Stimulated activated CD4-positive, alpha-beta T cell treated with anti-CD3 and anti-CD28 coated beads, Interleukin-2, amount 100 ng/mL, for 48 hours (primary cell): ENCODE measurements around the gene EHMT1.

Experiments
- DNase-seq, 2 donors: peaks; one replicate each; pipeline ENCODE4 v3.0.0-alpha.2; 2020

EHMT1 gene

DNA sequence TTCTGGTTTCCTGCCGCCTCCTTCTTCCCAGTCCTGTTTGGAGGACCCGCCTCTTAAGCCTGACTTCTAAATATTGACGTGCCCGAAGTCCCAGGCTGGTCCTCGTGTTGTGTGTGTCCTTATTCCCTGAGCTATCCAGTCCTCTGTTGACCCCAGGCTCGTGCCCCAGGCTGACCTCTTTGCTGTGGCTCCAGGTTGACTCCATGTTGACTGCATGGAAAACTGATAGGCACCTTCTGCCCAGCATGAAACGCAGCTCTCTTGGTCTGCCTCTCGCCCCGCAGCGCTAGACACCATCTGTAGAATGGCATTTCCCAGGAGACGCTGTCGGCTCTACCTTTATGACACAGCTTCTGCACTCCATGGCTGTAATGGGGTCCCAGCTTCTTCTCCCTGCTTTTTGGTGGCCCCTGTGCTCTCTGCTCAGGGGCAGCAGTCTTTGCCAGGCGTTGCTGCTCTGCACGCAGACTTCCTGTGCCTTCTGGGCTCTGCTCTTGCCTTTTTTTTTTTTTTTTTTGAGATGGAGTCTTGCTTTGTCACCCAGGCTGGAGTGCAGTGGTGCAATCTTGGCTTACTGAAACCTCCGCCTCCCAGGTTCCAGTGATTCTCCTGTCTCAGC, 28.4 kb downstream of the EHMT1 start:
- no peak for DNase-seq

DNA sequence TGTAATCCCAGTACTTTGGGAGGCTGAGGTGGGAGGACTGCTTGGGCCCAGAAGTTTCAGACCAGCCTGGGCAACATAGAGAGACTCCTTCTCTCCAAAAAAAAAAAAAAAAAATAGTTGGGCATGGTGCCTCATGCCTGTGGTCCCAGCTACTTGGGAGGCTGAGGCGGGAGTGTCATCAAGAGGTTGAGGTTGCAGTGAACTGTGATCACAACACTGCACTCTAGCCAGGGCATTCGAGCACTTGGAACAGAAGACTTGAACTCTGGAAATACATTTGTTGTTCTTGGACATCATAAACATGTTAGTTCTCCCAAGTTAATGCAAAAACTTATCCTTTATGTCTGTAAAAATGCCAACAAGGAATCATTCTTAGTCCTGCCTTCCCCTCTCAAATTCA, 29.6 kb downstream of the EHMT1 start:
- DNase-seq = no peak

DNA sequence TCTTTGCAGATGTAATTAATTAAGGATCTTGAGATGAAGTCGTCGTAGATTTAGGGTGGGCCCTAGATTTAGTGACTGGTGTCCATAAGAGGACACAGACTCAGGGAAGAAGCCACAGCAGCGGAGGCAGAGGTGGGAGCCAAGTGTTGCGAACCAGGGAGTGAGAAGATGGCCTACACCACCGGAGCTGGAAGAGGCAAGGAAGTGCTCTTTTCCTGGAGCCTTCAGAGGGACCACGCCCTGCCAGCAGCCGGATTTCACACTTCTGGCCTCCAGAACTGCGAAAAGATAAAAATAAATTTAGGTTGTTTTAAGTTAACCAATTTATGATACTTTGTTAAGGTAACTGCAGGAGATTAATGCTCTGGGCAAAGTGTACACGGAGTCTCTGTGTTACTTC, 30.7 kb downstream of the EHMT1 start:
- DNase-seq = no peak

DNA sequence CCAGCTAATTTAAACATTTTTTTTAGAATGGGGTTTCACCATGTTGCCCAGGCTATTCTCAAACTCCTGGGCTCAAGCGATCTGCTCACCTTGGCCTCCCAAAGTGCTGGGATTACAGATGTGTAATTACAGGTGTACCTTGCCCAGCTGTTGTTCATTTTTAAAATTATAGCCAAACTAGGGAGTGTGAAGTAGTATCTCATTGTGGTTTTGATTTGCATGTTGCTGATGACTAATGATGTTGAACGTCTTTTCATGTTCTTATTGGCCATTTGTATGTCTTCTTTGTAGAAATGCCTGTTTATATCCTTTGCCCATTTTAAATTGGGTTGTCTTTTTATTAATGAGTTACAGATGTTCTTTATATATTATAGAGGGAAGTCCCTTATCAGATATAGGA, 31.5 kb downstream of the EHMT1 start:
- no peak for DNase-seq

DNA sequence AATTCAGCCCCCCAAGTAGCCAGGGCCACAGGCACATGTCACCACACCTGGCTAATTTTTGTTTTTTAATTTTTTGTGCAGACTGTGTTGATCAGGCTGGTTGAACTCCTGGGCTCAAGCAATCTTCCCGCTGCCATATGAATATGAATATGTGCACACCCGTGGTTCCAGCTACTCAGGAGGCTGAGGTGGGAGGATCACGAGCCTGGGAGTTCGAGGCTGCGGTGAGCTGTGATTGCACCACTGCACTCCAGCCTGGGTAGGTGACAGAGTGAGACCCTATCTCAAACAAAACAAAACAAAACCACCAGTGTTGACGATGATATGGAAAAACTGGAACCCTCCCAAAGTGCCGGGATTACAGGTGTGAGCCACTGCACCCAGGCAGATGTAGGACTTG, 32.0 kb downstream of the EHMT1 start:
- no peak for DNase-seq

DNA sequence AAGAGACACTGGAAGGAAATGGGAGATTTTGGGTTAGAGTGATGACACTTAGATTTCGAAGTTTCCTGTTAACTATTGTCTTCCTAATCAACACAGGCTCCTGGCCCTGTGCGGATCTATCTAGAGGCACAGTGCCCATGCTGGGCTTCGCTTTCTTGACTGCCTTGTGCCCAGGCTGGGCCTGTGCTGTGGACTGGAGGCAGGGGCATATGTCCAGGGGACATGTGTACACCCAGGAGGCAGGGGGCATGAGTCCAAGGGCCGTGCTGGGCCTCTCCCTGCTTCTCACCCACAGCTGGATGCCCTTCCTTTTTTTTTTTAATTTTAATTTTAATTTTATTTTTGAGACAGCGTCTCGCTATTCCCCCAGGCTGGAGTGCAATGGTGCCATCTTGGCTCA, 37.6 kb downstream of the EHMT1 start:
- DNase-seq = no peak

DNA sequence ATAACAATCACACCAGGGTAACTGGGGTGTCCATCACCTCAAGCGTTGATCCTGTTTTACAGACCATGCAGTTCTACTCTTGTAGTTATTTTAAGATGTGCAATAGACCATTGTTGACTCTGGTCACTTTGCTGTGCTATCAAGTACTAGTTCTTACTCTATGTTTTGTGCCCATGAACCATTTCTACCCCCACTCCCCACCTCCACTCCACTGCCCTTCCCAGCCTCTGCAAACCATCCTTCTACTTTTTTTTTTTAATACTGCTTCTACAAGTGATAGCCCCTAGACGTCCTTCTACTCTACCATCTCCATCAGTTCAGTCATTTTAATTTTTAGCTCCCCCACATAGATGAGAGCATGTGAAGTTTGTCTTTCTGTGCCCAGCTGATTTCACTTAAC, 38.8 kb downstream of the EHMT1 start:
- DNase-seq = no peak

DNA sequence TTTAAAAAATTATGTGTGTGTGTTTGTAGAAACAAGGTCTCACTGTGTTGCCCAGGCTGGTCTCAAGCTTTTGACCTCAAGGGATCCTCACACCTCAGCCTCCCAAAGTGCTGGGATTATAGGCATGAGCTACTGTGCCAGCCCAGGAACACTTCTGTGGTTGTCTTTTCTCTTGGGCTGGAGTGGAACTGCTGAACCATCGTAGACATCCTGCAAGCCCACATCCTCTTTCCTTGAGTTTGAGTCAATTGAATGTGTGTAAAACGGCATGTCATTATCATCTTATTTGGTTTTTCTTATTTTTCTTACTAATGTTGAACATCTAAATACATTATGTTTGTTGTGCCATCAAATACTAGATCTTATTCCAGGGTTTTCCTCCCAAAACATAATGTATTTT, 40.0 kb downstream of the EHMT1 start:
- DNase-seq = no peak

DNA sequence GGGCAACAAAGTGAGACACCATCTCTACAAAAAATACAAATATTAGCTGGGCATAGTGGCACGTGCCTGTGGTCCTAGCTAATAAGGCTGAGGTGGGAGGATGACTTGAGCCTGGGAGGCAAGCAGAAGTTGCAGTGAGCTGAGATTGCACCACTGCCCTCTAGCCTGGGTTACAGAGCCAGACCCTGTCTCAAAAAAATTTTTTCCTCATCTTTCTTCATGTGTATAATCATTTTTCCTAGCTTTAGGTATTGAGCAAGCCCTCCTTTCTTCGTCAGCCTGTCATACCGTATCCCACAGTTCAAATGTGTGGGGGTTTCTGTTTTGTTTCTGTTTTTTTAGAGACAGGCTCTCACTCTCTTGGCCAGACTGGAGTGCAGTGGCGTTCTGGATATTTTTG, 41.3 kb downstream of the EHMT1 start:
- no peak for DNase-seq

DNA sequence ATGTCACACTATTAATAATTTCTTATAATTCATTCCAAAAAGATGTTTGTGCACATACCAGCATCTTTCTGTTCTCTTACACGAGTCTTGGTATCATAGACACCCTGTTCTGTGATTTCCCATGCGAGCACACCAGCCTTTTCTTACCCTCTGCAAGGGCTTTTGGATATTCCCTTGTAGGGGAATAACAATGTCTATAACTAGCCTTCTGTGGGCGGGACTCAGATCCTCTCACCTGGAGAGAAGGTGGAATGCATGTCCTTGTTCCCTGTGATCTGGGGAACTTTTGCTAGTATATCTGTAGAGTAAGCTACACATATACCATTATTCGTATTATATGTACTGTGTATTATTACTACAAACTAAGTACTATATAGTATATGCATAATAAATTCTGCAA, 44.8 kb downstream of the EHMT1 start:
- no peak for DNase-seq

DNA sequence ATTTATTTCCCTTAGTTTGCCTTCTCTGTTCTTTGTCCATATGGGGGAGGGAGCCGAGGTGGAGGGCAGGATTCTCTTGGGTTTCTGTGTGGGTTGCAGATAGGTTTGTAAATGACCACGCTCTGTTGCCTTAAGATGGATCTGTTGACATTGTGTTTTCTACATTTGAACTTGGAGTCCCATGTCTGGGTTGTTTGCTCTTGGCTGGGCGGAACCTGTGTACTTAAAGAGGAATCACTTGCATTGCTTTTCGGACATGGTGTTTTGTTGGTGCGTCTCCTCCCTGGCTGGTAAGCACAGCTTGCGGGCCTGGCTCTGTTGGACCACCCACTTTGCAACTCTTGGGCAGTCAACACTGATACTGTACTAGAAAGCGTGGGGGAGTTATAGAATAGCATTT, 45.9 kb downstream of the EHMT1 start:
- no peak for DNase-seq

DNA sequence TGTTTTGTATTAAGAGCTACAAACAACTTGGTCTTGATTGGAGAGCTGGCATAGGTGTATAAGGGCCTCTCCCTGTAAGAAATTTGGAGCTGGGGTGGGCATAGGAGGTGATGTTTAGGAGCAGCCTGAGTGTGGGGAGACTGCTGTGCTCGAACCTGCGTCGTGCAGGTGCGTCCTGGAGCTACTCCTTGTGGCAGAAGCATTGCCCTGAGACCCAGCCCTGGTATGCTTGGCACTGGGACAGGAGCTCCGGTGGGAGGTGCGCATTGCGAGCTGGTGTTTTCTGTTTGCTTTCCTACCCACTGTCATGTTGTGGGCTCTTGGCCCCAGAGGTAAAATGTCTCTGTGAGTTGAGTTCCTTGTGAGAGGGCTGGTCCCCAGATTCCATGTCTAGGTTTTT, 46.4 kb downstream of the EHMT1 start:
- no peak for DNase-seq

DNA sequence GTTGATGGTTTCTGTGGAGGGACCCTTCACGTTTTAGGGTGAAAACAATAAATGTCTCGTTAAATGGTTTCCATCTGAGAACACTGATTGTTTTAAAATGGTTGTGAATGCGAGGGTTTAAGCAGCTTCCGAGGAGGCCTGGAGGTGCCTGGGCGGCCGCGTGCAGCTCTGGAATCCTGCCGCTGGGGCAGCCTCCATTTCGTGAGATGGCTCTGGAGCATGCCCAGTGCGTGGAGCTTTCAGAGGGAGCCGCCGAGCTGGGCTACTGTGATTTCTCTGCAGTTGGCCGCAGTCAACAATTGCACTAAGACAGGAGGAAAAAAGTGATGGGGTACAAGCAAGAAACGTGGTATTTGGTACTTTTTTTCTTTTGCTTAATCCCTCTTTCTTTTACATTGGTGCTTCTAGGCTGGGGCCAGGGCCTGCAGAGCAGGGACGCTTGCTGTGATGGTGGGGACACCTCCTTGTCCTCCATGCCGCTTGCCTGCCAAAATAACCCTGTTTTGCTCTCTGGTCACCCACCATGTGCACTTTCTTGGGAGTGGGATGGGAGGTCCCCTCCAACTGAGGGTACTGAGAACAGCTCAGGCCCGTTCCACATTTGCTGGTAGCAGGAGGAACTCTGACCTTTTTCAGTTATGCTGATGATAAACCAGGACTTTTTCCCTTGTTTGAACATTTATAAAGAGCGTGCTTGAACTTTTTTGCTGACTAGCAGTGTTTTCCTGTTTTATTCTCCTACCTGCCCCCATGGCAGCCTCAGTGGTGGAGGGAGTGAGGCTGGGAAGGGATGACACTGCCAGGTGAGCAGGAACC, 47.1 kb downstream of the EHMT1 start:
- DNase-seq = no peak

DNA sequence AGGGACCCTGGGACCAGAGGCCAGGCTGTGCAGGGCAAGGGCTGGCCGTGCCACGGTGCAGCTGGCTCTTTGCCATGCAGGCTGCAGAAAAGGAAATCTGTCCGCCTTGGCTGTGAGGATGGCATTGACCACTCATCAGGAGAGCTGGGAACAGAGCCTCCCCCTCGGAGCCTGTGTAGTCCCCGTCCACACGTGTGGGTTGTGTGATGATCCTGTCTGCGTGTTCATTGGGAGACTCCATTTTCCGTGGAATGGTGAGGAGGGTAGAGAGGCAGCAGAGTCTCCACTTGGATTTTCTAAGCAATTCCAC, 47.7 kb downstream of the EHMT1 start:
- DNase-seq = no peak

DNA sequence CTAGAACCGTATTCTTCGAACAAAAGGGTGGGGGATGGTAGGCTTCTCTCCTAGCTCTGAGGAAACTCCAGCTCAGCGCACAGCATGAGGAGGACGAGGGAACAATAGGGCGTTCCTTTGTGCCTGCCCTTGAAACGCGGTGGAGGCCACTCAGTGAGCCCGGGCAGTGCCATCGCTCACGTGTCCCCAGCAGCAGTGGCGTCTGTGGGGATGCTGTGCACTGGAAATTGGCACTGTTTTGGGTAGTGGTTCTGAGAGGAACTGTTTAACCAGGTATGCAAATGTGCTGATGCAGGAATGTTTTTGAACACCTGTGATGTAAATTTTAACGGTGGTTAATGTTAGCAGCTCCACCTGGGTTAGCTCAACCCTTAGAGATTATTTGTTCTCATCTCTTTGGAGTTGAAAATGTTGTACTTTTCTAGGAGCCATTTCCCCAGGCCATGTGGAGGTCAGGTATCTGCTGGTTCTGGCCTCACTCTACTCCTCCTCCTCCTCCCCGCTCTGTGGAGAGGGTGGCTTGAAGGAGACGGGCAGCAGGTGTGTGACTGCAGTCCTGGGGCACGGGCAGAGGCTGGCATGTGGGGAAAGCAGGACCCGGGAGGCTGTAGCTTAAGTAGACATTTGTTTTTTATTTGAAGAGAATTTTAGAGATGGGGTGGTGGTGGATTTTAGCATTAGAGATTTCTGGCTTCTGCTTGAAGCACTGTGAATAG, 48.3 kb downstream of the EHMT1 start:
- DNase-seq = no peak

DNA sequence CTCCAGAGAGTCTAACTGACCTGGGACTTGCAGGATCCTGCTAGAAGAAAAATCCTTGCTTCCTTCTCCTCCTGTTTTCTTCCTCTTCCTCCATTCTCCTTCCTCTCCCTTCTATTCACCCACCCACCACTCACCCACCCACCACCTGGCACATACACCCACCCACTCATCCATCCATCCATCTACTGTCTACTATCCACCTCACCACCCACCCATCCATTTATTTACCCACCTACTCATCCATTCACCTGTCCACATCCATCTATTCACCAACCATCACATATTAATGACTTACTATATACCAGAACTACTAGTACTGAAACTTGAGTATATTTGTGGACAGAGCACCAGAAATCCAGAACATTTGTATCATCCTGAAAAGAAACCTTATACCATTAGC, 49.4 kb downstream of the EHMT1 start:
- DNase-seq = no peak

DNA sequence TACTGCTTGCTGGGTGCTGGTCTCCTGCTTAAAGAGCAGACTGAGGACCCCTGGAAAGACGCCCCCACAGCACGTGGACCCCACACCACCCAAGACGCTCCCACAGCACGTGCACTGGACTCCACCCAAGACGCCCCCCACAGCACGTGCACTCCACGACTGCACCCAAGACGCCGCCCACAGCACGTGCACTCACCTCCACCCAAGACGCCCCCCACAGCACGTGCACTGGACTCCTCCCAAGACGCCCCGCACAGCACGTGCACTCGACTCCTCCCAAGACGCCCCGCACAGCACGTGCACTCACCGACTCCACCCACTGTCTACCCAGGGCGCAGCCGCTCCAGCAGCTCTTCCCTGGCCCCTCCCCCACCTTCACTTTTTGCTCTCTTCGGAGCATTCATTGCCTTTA, 50.5 kb downstream of the EHMT1 start:
- DNase-seq = no peak

DNA sequence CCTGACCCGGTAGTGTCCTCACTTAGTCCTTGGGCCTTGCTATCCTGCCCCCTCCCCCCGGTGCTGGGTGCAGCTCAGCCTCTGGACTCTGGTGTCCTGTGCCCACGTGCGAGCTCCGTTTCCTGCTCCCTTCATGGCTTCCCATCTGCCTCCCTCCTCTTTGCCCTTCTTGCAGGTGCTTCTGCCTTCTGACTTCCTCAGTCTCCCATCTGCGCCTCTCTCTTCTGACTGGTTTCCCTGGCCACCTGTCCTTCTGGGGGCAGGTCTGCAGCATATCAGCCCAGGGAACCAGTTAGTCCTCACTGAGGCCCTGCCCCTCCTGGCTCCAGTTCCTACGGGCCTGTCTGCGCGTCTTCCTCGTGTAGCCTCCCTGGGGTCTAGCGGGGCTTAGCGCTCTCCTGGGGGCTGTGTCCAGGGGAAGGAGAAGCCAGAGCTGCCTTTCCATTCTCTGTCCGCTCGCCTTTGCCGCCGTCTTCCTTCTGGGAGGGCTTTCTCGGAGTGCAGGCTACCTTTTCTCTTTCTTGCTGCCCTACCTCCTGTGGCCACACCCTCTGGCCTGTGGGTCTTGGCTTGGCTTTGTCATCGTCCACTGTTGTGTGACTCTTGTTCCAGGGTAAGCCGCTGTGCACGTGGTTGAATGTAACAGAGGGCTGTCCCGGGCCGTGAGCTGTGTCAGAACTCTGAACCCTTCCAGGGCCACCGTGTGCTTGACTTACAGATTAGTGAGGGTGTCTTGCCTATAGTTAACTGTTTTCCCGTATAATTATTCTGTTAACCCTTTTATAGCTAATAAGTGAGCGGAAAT, 51.8 kb downstream of the EHMT1 start:
- DNase-seq = no peak

DNA sequence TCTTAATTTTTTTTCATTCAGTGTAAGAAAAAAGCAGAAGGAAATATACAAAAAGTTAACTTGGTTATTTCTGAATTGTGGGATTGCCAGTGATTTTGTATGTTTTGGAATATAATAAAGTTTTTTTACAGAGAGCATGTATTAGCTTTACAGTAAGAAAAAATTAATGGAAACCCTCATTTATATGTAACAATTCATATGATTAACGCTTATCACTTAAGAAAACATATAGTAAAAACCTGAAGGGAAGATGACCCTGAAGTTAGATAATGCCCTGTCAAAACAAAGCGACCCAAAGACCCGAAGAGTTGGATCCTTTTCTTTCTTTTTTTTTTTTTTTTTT, 52.4 kb downstream of the EHMT1 start:
- DNase-seq = no peak

DNA sequence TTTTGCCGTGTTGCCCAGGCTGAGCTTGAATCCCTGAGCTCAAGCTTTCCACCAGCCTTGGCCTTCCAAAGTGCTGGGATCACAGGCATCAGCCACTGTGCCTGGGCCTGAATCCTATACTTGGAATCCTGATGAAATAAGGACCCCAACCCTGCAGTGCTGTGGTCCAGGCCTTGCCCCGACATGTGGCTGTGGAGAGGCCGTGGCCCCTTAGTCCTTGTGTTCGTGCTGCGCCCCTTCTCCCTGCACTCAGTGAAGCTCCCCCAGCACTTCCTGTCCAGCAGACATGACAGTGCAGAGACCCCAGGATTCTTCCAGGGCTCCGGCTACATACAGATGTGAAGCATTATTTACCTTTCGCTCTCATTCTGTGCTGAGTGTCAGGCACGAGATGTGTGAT, 52.9 kb downstream of the EHMT1 start:
- DNase-seq = no peak

DNA sequence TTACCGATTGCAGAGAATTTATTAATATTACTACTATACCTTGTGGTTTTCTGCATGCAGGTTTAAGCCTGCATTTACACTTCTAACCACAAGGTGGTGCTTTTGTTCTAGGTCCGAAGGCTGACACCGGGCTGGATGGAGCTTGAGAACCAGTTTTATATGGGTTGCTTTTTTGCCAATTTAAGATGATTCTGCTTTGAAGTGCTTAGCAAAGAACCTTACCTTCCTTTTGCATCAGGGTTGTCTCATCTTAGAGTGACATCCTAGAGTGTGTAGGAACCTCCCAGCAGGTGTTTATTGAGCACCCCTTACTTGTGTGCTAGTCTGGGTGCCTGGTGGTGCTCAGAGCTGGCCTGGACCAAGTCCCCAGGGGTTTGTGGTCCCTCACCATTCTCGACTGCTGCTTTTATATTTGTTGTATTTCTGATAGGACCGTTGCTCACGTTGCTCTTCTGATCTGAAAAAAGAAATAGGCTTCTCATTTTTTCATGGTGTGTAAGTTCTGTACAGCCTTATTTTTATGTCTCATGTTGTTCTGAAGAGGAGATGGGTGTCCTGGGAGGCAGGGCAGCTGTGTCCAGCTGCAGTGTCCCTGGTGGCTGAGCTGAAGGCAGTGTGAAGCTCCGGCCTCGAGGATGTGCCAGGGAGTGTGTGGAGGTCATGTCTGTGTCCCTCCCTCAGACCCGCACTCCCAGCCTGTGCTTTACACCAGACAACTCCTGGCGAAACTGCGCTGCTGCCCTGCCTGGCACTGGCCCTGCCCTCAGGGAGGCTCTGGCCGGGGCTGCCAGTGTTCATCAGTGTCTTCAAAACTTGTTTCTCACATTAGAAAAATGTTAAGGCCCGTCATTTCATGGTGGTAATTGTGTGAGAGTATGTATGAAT, 54.3 kb downstream of the EHMT1 start:
- peak; percentile 26 to 32 for DNase-seq

DNA sequence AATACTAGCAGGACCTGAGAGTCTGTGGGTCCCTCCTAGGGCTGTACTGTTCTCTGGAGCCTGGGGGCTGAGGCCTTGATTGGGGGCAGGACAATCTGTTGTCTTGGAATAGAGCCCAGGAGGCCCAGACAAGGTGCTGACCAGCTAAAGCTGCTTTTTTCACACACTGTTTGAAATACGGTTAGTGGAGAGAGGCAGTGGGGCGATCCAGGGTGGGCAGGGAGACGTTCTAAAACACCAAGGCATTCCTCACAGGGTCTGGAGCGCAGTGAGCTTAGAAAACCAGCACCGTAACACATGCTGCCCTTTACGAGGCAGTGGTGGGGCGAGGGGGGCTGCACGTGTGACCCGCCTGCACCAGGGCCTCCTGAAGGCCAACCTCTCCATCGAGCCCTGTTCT, 55.1 kb downstream of the EHMT1 start:
- no peak for DNase-seq
